Activated CD4-positive, CD25-positive, alpha-beta regulatory T cell treated with anti-CD3 and anti-CD28 coated beads, Interleukin-2, amount 50 U/mL, for 72 hours (primary cell): ENCODE measurements around the gene PDE11A.
"Not testable (repeated sequence)": the region's sequence is repeated elsewhere in the genome, so short reads cannot be mapped to it uniquely, and the experiment has no call there.

Experiments
- DNase-seq: peaks from one replicate; pipeline ENCODE4 v3.0.0; 2021

Gene PDE11A

DNA sequence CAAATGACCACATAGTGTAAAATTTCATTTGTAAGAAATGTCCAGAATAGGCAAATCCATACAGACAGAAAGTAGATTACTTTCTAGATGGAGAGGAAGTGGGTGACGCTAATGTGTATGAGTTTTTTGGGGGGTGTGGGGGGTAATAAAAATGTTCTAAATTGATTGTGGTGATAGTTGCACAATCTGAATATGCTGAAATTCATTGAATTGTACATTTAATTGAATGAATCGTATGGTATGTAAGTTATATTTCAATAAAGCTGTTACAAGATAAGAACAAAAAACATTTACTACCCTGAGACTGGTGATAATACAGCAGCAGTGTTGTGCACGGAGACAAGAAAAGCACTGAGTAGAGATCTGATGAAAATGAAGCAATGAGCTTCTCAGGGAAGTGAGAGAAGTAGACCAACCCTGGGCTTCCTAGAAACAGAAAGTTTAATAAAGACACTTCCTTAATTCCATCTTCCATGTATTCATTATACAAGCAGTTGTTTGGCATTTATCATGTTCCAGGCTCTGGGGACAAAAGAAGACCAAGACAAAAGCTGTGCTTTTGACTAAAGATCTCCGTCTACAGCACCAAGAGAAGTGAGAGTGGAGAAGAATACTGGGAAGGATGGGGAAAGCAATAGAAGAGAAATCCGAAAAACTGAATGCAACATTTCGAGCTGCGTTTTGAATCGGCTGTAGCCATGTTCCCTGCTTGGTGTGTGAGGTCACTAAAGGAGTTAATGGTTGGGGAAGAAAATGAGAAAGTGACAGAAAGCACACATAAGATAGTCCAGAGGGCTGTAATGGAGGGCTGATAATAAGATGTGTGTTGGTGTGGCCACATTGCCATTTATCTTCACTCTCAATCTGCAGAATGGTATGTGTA, 1.8 kb upstream of the PDE11A start:
- DNase-seq: no peak

DNA sequence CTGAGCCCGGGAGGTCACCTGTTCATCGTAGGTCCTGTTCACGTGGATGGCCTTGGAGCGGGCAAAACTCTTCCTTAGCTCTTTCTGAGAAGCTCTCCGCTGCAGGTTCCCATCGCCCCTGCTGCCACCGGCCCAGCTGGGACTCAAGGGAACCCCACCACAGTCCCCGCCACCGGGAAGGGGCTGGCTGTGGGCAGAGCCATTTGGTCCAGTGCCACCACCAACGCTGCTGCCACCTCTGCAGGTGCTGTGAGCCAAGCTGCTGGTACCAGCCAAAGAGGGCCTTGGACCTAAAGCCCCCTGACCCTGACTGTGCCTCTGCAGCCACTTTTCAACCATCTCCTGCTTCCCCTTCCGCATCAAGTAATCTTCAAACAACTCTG, 586 bp downstream of the PDE11A start:
- no peak for DNase-seq

DNA sequence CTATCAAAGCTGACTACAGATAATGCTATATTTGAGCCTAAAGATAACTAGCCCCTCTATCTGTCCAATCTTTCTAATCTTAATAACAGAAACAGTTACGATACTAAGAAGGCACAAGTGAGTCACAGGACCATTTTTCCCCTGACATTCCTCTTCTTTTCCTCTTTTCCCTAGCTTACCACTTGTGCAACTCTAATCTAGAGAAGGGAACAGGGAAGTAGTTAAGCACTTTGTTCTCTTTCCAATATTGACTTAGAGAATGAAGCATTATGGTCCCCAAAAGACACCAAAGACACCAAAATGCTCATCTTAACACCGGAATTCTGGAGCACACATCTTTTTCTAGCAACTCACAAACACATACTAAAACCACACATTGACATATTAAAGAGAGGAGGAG, 1.8 kb downstream of the PDE11A start:
- no peak for DNase-seq

- DNase-seq: no peak
Measured at GRCh38 chr2:178069551-178069950, 3.0 kb downstream of the PDE11A start.

DNA sequence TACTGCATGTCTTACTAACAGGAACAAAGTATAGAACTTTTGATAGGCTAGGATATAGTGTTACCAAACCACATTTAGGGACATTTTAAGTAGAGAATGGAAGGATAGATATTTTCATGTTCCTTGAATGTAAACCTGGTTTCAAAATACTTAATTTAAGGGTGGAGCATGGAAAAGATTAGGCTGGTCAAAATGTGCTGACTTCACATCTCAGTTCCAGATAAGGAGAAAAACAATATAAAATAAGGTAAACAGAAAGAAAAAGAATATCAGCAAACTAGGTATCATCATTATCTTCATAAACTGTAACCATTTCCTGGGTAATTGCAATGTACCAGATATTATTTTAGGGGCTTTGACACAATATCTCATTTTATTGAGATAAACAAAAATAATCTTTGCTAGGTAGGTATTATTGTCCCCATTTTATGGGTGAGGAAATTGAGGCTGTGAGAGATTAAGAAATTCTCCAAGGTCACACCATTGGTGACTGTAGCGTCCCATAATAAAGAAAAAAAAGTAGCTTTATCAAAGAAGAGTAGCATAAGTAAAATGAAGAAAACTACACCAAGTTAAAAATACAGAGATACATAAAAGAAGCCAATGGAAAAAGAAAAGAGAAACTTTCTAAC, 3.6 kb downstream of the PDE11A start:
- DNase-seq: no peak

DNA sequence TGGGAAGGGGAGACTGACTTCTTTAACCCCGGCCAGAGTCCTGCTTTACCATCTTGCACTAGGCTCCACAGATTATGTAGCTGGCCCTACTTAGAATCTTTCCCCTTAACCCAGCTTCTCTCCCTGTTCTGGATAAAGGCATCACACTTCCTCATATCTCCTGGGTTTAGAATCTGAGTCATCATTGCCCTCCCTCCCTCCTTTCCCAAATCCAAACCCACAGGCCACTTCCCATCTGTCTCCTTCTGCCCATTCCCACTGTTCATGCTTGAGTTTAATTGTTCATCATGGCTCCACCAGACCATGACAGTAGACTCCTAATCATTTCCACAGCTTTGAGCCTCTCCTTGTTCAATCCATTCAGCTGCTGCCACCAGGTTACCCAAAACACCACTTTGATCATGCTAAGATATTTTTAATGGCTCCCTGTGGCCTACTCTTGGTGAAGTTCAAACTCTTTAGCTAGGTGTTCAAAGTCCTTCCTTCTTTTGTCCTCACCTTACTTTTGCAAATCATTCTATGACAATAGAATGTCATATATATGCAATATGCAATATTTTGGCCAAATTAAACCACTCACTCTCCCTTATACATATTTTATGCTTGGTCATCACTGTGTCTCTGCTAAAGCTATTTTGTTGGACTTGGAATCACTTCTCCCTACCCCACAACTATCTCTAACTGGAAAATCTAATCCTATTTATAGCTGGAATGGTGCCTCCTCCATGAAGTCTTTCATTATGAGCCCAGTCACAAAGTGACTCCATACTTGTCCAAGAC, 5.5 kb downstream of the PDE11A start:
- no peak for DNase-seq

GRCh38 chr2:178066324-178066723, 6.3 kb downstream of the PDE11A start:
- DNase-seq: no peak

GRCh38 chr2:178059681-178060080, 12.9 kb downstream of the PDE11A start:
- DNase-seq: no peak

- no peak for DNase-seq
Measured at GRCh38 chr2:178059111-178059510, 13.5 kb downstream of the PDE11A start.

DNA sequence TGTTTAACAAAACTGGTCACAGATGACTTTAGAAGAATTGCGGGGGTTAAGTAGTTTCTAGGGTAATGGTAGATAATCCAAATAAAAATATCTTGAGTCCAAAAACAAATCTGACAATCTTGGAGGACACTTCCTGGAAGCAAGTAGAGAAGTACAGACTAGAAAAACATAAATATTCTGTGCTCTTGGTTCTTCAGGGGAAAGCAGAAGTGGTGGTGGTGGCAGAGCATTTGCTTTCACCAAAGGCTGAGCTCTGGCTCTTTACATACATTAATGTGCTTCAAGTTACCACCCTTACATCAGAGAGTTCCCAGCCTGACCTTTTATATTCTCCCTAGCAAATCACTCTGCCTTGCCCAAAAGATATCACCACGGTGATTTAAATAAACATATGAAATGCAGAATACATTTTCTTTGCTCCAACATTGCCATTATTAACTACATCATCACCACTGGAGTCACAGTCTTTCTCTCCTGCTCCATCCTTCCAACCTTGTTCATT, 15.3 kb downstream of the PDE11A start:
- no peak for DNase-seq

DNA sequence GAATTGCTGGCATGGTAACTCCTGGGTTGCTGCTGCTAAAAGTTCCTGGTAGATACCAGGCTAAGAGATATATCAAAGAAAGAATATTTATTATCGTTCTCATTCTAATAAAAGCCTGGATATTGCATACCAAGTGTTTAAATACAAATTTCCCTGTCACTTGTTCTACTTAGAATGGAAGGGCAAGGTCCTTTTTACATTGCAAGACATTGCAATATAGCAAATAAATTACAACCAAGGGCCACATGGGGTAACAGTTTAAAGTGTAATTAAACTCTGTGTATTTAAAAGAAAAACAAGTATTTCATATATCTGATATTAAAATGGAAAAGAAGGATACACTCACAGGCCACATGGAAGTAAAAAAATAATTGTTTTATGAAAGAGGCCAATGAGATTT, 16.2 kb downstream of the PDE11A start:
- no peak for DNase-seq

- DNase-seq: not testable (repeated sequence)
Measured at GRCh38 chr2:178051257-178051656, 21.3 kb downstream of the PDE11A start.

GRCh38 chr2:178047391-178047790, 25.2 kb downstream of the PDE11A start:
- DNase-seq: no peak

DNA sequence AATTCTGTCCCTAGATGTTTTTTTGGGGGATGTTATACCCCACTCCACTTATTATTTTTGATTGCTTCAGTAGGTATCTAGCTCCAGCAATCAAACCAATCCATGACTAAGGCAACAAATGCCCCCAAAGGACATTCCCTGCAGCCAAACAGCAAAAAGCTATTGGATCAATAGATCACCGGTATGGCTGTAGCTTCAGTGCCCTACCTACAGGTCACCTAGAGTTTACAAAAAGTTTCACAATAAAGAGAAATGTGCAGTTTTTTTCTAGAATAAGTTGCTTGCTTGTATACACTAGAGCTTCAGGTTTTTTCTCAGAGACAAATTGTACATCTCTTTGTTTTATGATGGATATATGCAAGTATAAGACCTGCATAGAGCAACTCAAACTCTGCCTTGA, 27.7 kb downstream of the PDE11A start:
- DNase-seq: no peak

GRCh38 chr2:178043266-178043665, 29.3 kb downstream of the PDE11A start:
- DNase-seq: no peak

DNA sequence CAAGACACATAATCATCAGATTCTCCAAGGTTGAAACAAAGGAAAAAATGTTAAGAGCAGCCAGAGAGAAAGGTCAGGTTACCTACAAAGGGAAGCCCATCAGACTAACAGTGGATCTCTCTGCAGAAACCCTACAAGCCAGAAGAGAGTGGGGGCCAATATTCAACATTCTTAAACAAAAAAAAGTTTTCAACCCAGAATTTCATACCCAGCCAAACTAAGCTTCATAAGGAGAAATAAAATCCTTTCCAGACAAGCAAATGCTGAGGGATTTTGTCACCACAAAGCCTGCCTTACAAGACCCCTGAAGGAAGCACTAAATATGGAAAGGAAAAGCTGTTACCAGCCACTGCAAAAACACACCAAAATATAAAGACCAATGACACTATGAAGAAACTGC, 39.0 kb downstream of the PDE11A start:
- DNase-seq: not testable (repeated sequence)

DNA sequence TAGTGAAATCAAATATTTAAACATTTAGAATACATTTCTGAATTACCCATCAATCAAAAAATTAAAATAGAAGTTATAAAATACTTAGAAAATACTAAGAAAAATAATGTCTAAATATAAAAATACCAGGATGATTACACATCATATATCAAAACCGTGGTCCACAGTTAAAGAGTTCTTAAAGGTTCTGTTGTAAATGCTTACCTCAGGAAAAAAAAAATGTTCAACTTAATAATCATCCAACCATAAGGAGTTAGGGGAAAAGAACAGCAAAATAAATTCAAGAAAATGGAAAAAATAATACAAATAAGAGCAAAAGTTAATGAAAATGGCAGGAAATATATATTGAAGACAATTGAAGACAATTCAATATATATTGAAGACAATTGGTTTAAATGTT, 43.2 kb downstream of the PDE11A start:
- no peak for DNase-seq

DNA sequence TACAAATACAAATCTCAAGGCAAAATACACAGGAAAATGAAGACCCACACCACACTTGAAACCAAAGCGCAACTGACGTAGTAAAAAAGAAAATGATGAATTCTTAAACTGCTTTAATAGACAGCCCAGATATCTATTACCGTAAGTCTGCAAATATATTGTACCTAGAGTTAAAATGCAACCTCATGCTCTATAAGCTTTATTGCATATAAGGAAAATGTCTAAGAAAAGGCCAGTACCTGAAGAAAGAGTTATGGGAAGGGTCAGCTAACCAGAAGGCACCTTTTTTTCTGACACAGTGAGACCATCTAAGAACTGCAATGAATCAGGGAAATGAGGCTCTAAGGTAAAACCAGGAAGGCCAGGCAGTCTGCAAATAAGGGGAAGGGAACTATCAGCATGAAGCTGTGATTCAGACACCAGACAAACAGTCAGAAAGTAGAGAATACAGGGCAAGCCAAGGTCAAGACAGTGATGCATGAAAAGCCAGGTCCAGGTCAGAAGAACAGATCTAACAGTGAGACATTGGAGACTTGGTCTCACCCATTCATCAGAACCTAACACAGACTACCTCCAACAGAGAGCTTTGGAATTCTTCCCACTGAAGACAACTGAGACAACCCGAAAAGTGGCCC, 46.9 kb downstream of the PDE11A start:
- DNase-seq: no peak

DNA sequence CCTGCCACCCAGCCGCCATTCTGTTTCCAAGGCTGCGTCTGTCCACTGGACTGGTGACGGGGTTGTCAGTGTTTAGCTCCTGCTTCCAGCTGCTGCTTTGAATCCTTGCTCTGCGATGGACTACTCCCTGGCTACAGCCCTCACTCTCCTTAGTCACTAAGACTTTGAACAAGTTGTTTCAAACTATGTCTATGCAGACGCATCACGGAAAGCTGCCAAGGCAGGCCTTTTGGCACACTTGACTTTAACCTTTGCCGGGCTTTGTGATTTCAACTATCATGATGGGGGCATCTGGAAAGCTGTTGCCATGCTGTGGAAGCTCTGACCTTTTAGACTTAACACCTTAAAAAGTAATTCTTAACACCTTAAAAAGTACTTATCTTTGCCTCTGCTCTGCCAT, 54.4 kb downstream of the PDE11A start:
- DNase-seq: no peak

DNA sequence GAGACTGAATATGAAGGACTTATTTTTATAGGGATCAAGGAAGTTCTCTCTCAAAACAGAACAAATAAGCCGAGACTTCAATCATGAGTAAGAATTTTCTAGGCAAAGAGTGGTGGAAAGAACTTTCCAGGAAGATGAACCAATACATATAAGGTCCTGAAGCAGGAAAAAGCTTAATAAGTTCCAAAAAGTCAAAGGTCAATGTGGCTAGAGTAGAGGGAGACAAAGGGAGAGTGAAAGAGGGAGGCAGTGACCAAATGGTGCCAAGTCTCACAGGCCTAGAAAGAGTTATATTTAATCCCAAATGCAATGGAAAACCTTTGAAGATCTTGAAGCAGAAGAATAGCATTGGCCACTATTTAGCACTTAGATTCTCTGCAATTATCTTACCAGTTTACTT, 56.0 kb downstream of the PDE11A start:
- DNase-seq: no peak

DNA sequence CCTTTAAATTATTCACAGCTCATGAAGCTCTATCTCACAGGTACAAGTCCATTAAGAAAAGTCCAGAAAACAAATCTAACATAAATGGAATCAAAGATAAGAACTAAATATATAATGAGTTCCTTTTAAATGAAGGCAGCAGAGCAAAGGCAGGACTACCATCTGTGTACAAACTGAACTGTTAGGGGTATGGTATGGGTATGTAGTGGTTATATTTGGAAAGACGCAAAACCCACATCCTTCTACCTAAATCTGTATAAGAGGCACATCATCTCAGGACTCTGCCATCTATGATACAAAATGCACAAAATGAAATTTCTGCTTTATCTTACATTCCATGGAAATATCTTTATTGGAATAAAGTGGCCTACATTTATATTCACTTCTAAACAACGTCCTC, 59.9 kb downstream of the PDE11A start:
- no peak for DNase-seq

DNA sequence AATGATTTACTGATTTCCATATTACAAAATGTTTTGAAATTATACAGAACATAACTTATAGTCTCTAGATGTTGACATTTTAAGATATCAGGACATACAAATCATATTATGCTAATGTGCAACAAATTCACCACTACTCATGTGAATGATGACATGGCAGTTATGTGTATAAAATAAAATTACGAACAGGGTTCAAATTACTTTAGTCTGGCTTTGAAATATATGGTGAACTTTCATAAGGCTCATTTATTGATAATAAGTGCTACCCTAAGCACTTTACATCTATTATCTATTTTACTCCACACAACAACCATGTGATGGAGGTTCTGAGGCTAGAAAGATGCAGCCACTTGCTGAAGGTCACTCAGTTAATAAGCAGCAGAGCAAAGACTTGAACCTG, 62.8 kb downstream of the PDE11A start:
- DNase-seq: no peak

DNA sequence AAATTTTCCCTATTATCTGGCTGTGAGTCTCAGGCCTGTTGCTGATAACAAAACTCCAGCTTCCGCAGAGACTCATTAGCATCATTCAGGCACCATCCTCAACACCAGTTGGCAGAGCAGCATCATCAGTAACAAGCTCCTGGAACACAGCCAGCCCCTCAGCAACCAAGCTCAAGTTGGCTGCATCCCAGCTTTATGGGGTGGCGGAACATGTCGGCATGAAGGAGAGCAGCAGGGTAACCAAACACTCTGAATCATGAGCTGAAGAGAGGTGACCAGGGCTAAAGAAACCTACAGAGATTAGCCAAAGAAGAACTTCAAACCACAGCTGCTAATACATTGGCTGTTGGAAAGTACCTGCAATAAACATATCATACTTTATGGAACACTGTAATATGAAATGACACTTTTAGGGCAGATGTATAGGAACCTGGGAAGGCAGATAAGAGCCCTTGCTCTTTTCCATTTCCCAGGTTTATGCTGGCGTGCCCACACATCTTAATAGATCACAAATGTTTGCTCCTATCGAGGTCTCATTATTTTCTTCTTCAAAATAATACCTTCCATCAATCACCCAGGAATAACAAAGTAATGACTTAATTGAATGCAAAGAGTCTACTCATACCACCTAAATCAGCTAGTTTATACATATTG, 63.8 kb downstream of the PDE11A start:
- no peak for DNase-seq
